ENCODE data around the gene CA10. TPM values are rescaled to one million over a fixed set of nuclear protein-coding genes. Genes with fewer than 3 reads are reported as not detected.

The CA10 gene
- total RNA-seq, 1 experiment from 2014 or later: 0.46 TPM

DNA sequence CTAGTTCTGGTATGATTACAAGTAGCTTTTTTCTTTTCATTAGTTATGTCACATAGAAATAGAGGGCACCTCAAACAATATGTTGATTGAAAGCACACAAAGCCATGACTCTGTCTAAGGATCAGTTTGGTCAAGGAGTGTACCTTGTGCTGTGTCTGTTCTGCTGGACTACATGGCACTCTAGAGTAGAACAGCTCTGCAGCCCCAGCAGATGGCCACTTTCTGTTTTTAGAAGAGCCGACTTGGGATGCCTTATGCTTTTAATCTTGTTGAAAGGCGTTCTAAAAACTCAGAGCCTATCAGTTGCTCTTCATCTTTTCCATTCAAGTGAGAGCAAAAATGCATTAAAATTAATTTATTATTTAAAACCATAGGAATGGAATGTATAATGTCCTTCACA lies 49.3 kb upstream of the CA10 start:
- no peaks in the 10 kb centered on the region for H3K36me3 Mint-ChIP-seq (ENCODE audit: insufficient read depth in 1 of 3, low read depth in 3 of 3)
- Histone ChIP-seq H2BK12ac (ENCODE audit: insufficient read length, low read depth, low read length) (no peak overlapping the region), H4K5ac (ENCODE audit: insufficient read length, low read depth, low read length) (no peak overlapping the region), H3K27me3 (ENCODE audit: insufficient read depth, low read length) (no peaks in the 10 kb centered on the region), H2BK5ac (ENCODE audit: insufficient read length, low read length) (no peak overlapping the region), H3K79me1 (ENCODE audit: insufficient read depth, low read depth, low read length, poor library complexity, severe bottlenecking) (no peaks in the 10 kb centered on the region), H3K4me2 (ENCODE audit: insufficient read depth, insufficient read length, low read length) (no peak overlapping the region), H3K79me2 (ENCODE audit: insufficient read depth, low read length) (no peaks in the 10 kb centered on the region), H3K23ac (ENCODE audit: insufficient read length, low read depth, low read length) (no peak overlapping the region), H3K9me3 (ENCODE audit: control insufficient read depth, low read depth, low read length) (no peaks in the 10 kb centered on the region), H3K56ac (ENCODE audit: insufficient read length, low read depth, low read length) (no peak overlapping the region), H2BK15ac (ENCODE audit: low read depth, low read length) (no peak overlapping the region), H3K23me2 (ENCODE audit: insufficient read length, low read depth, low read length, poor library complexity, severe bottlenecking) (no peaks in the 10 kb centered on the region), H3K9ac (ENCODE audit: extremely low read depth, insufficient read length, low read length) (no peak overlapping the region), H2BK120ac (ENCODE audit: low read depth, low read length, poor library complexity, severe bottlenecking) (no peak overlapping the region), H4K8ac (replicated peaks; ENCODE audit: insufficient read length, low read depth, low read length) (no peak overlapping the region), H2AFZ (ENCODE audit: low read length) (no peak overlapping the region), H3T11ph (ENCODE audit: low read length) (no peak overlapping the region), H3K4ac (ENCODE audit: low read depth, low read length) (no peak overlapping the region), H3K18ac (ENCODE audit: insufficient read length, low read depth, low read length) (no peak overlapping the region), H3K14ac (ENCODE audit: insufficient read depth, low read length) (no peak overlapping the region), H2BK20ac (ENCODE audit: low read depth, low read length, poor library complexity, severe bottlenecking) (no peak overlapping the region), H4K20me1 (ENCODE audit: control insufficient read depth, insufficient read depth, insufficient read length) (no peaks in the 10 kb centered on the region), H3K27ac (ENCODE audit: insufficient read length, low read depth, low read length) (no peak overlapping the region), H2AK5ac (ENCODE audit: insufficient read length, low read length) (no peak overlapping the region), H3K4me1 (ENCODE audit: insufficient read depth, low read length) (no peaks in the 10 kb centered on the region), H4K91ac (ENCODE audit: insufficient read length, low read depth, low read length) (no peak overlapping the region)
- no peaks in the 10 kb centered on the region; the same call in 1 of the 2 replicates for H3K27me3 Mint-ChIP-seq (ENCODE audit: low read depth)
- H3K4me1 Mint-ChIP-seq: no peaks in the 10 kb centered on the region
- no peak overlapping the region for H3K4me3 Mint-ChIP-seq
- no CpG with 5 or more reads among the region's 2 CpGs for WGBS (ENCODE audit: extremely low coverage, insufficient read length, low lambda C conversion rate)
- no peak overlapping the region for H3K27ac Mint-ChIP-seq
- TF ChIP-seq, protein P1, sequence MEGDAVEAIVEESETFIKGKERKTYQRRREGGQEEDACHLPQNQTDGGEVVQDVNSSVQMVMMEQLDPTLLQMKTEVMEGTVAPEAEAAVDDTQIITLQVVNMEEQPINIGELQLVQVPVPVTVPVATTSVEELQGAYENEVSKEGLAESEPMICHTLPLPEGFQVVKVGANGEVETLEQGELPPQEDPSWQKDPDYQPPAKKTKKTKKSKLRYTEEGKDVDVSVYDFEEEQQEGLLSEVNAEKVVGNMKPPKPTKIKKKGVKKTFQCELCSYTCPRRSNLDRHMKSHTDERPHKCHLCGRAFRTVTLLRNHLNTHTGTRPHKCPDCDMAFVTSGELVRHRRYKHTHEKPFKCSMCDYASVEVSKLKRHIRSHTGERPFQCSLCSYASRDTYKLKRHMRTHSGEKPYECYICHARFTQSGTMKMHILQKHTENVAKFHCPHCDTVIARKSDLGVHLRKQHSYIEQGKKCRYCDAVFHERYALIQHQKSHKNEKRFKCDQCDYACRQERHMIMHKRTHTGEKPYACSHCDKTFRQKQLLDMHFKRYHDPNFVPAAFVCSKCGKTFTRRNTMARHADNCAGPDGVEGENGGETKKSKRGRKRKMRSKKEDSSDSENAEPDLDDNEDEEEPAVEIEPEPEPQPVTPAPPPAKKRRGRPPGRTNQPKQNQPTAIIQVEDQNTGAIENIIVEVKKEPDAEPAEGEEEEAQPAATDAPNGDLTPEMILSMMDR (conservative IDR thresholded peaks at IDR 0.05): no peak
- DNase-seq: no peak
- H3K9me3 Mint-ChIP-seq: peaks cover 0 to 2% of the 10 kb centered on the region in 2 experiments; a peak in 1 of 5 replicates

Data from H9 (cell line).